Testis (tissue), 3 donors: ENCODE data around the gene NADSYN1. TPM values are rescaled to one million over a fixed set of nuclear protein-coding genes. Genes with fewer than 3 reads are reported as not detected.

ENCODE experiments used
- DNase-seq: peaks from one replicate; pipeline ENCODE4 v3.0.0-alpha.2; 2019
- H3K27ac ChIP-seq, 2 donors: fragments of 200-600 bp; sonication (generic); one replicate each; pipeline ENCODE4 v1.5.1; 2019
- H3K27me3 ChIP-seq: fragments of 200-600 bp; sonication (generic); one replicate; pipeline ENCODE4 v1.5.1; 2019
- H3K36me3 ChIP-seq: fragments of 200-600 bp; sonication (generic); one replicate; pipeline ENCODE4 v1.5.1; 2017; ENCODE audit warnings: low read depth; ENCODE audit errors: missing control alignments
- H3K4me1 ChIP-seq: fragments of 200-600 bp; sonication (generic); one replicate; pipeline ENCODE4 v1.5.1; 2019
- H3K4me3 ChIP-seq, 2 donors: fragments of 200-600 bp; sonication (generic); one replicate each; pipeline ENCODE4 v1.5.1; 2017 to 2019
- H3K9me3 ChIP-seq: fragments of 200-600 bp; sonication (generic); one replicate; pipeline ENCODE4 v1.5.1; 2017
- CTCF ChIP-seq, 3 experiments: fragments of 450-650 bp in 2 of 3; fragments of 200-600 bp in 1 of 3; sonication (generic) in 1 of 3; IDR thresholded peaks; one replicate each; pipeline ENCODE4 v1.5.1; 2016 to 2019; ENCODE audit warnings: antibody characterized with exemption in 3 of 3, mild to moderate bottlenecking in 2 of 3, moderate library complexity in 1 of 3
- POLR2A ChIP-seq: fragments of 450-650 bp; IDR thresholded peaks from one replicate; pipeline ENCODE4 v1.6.1; 2017; ENCODE audit warnings: antibody characterized with exemption, mild to moderate bottlenecking, moderate library complexity
- WGBS, 2 donors: methylation state at CpG; one replicate each; pipeline ENCODE4 v1.1.5; 2018; 5-methylcytosine and 5-hydroxymethylcytosine counted together
- intact Hi-C: fragments of 100-400 bp; cut with DNase I; formaldehyde crosslinking; loops from one replicate; pipeline ENCODE4 v1.15.1; 2023; ENCODE audit warnings: low total_unique reads
- polyA plus RNA-seq: library from polyadenylated mRNA; stranded (reverse); fragments of 350-450 nt; fragmentation: Illumina TruSeq; extraction: RNeasy Lipid Tissue Mini Kit (QIAGEN cat#74804); gene quantifications from one replicate; pipeline ENCODE4 v1.2.3, GENCODE V29; 2014; ENCODE audit warnings: low read depth, low replicate concordance; ENCODE audit not compliant: insufficient read depth
- total RNA-seq, 2 donors: library from RNA; depleted of rRNA; stranded (reverse); fragments of >200 nt; gene quantifications; one replicate each; pipeline ENCODE4 v1.2.3, GENCODE V29; 2016

The NADSYN1 gene
- total and polyA plus RNA-seq, 3 donors from 2014 or later = 75.7 to 91.2 (median 79.4) TPM

DNA sequence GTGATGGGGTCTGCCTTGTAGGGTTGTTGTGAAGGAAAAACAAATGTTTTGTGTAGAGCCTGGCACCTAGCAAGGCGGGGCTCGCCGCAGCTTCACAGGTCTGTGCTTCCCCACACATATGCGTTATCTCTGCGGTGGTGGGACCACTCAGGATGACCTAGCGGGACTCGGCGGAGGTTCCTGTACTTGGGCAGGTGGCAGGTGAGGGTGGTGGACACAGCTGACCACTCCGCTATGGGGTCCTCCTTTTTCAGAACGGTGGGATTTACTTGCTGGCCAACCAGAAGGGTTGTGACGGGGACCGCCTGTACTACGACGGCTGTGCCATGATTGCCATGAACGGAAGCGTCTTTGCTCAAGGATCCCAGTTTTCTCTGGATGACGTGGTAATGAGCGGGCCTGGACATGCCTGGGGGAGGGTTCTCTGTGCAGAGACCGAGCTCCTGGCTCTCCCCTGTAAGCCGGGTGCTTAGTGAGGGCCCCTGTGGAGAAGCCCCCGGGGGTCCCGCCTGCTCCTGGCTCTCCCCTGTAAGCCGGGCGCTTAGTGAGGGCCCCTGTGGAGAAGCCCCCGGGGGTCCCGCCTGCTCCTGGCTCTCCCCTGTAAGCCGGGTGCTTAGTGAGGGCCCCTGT is 21.3 kb downstream of the NADSYN1 start:
- Histone ChIP-seq H3K27ac (no peak overlapping the region), H3K27me3 (no peaks in the 10 kb centered on the region), H3K9me3 (no peaks in the 10 kb centered on the region), H3K4me3 (no peak overlapping the region), H3K36me3 (no peaks in the 10 kb centered on the region), H3K4me1 (no peaks in the 10 kb centered on the region)
- DNase-seq = no peak
- intact Hi-C loops = no loop called here
- WGBS, 2 donors = 95 to 99% methylated on average over 17 to 27 of the region's 27 CpGs
- no peak for TF ChIP-seq CTCF (IDR thresholded peaks at IDR 0.05)
- TF ChIP-seq POLR2A = no peak

GRCh38 chr11:71474771-71475483 is 21.9 kb downstream of the NADSYN1 start:
- Histone ChIP-seq H3K36me3 (no peaks in the 10 kb centered on the region), H3K27me3 (no peaks in the 10 kb centered on the region), H3K9me3 (no peaks in the 10 kb centered on the region), H3K4me3 (no peak overlapping the region), H3K4me1 (no peaks in the 10 kb centered on the region), H3K27ac (no peak overlapping the region)
- TF ChIP-seq CTCF (IDR thresholded peaks at IDR 0.05) (no peak), POLR2A (no peak)
- intact Hi-C loops = no loop called here
- 91 to 94% methylated on average over 8 to 26 of the region's 26 CpGs for WGBS, 2 donors
- no peak for DNase-seq

GRCh38 chr11:71476031-71476430 is 23.0 kb downstream of the NADSYN1 start:
- Histone ChIP-seq H3K9me3 (no peaks in the 10 kb centered on the region), H3K36me3 (no peaks in the 10 kb centered on the region), H3K4me1 (no peaks in the 10 kb centered on the region), H3K27me3 (no peaks in the 10 kb centered on the region), H3K27ac (no peak overlapping the region), H3K4me3 (no peak overlapping the region)
- WGBS, 2 donors = 80 to 86% methylated on average over 21 of the region's 21 CpGs
- TF ChIP-seq POLR2A = no peak
- intact Hi-C loops = no loop called here
- peak; percentile 26 for DNase-seq

DNA sequence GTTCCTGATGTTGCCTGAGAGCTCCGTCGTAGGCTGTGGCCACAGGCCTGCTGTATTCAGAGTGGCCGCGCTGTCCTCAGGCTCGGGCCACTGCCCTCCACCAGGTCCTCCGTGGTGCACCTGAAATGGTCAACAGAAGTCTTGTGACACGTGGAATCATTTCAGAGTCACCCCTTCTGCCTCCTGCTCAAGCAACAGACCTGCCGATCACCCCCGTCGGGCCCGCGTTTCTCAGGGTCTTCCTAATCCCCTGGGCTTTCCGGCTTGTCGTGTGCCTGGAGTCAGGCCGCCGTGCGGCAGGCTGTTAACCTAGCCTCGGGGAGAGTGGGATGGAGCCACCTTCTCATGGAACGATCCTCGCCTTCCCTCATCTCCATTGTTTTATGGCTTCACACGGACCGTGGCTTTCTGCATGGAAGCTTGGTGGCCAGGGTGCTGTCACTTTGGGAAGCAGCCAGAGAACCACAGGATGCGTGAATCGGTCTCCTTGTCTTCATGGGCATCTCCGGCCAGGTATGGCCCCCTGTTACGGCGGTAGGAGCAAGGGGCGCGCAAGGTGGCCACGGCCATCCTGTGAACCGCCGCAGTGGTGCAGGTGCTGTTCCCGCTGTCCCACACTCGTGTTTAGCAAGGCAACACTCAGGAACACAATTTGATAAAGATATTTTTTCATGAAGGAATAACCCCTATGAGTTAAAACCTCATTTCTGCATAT is 24.1 kb downstream of the NADSYN1 start:
- WGBS, 2 donors = 88 to 92% methylated on average over 27 to 34 of the region's 34 CpGs
- no peaks in the 10 kb centered on the region for H3K36me3 ChIP-seq
- no peaks in the 10 kb centered on the region for H3K9me3 ChIP-seq
- H3K27ac ChIP-seq = no peak overlapping the region
- H3K4me1 ChIP-seq = no peaks in the 10 kb centered on the region
- intact Hi-C loops = no loop called here
- no peak for DNase-seq
- H3K27me3 ChIP-seq = no peaks in the 10 kb centered on the region
- no peak overlapping the region for H3K4me3 ChIP-seq
- TF ChIP-seq POLR2A (no peak), CTCF (IDR thresholded peaks at IDR 0.05) (no peak)
